CD14-positive monocyte (primary cell): Measurements from ENCODE around the gene RSRC1. TPM values are rescaled to one million over a fixed set of nuclear protein-coding genes. Genes with fewer than 3 reads are reported as not detected.
"Not testable (repeated sequence)": the region's sequence is repeated elsewhere in the genome, so short reads cannot be mapped to it uniquely, and the experiment has no call there.

Source experiments
- DNase-seq, 3 donors: peaks; one replicate each; pipeline ENCODE4 v3.0.0-alpha.2; 2011 to 2022
- H2AFZ ChIP-seq: 2 replicates; pipeline ENCODE4 v1.6.0; 2012; ENCODE audit warnings: mild to moderate bottlenecking, low read depth, low read length, inconsistent platforms; ENCODE audit not compliant: insufficient read depth, poor library complexity, severe bottlenecking
- H3K27ac ChIP-seq, 2 donors: 1 replicate in 1 of 2; 2 replicates in 1 of 2; pipeline ENCODE4 v1.5.1; 2012 to 2013; ENCODE audit warnings: low read length in 2 of 2, control low read depth in 1 of 2, inconsistent platforms in 1 of 2, low read depth in 1 of 2, mild to moderate bottlenecking in 1 of 2
- H3K27me3 ChIP-seq, 2 donors: one replicate each; pipeline versions ENCODE4 v1.6.0 to v1.6.1; 2011 to 2013; ENCODE audit warnings: low read length in 2 of 2; ENCODE audit not compliant: control insufficient read depth in 2 of 2, insufficient read depth in 2 of 2
- H3K36me3 ChIP-seq, 2 donors: replicated peaks in 1 of 2; 1 replicate in 1 of 2; 2 replicates in 1 of 2; pipeline versions ENCODE4 v1.5.1 to v1.6.1; 2012 to 2013; ENCODE audit warnings: low read length in 2 of 2, control low read depth in 1 of 2, inconsistent platforms in 1 of 2, mild to moderate bottlenecking in 1 of 2; ENCODE audit not compliant: insufficient read depth in 2 of 2, control insufficient read depth in 1 of 2
- H3K4me1 ChIP-seq, 2 donors: 1 replicate in 1 of 2; 2 replicates in 1 of 2; pipeline versions ENCODE4 v1.5.1 to v1.6.1; 2012 to 2013; ENCODE audit warnings: low read length in 2 of 2, control low read depth in 1 of 2, inconsistent platforms in 1 of 2, mild to moderate bottlenecking in 1 of 2, moderate library complexity in 1 of 2; ENCODE audit not compliant: insufficient read depth in 2 of 2, control insufficient read depth in 1 of 2
- H3K4me2 ChIP-seq: replicated peaks from 2 replicates; pipeline ENCODE3; 2012; ENCODE audit warnings: low read length, moderate library complexity, mild to moderate bottlenecking; ENCODE audit not compliant: poor library complexity, severe bottlenecking; ENCODE audit errors: extremely low read depth
- H3K4me3 ChIP-seq, 3 experiments: fragments of 200-600 bp in 1 of 3; sonication (generic) in 1 of 3; replicated peaks in 1 of 3; 1 replicate in 2 of 3; 2 replicates in 1 of 3; pipeline ENCODE4 v1.5.1; 2011 to 2013; ENCODE audit warnings: low read length in 3 of 3, mild to moderate bottlenecking in 3 of 3, control low read depth in 2 of 3, low read depth in 2 of 3, inconsistent platforms in 1 of 3, moderate library complexity in 1 of 3
- H3K79me2 ChIP-seq: 2 replicates; pipeline ENCODE4 v1.6.0; 2012; ENCODE audit warnings: mild to moderate bottlenecking, control low read depth, inconsistent platforms, low read length, moderate library complexity; ENCODE audit not compliant: insufficient read depth
- H3K9ac ChIP-seq: 2 replicates; pipeline ENCODE4 v1.6.0; 2017; ENCODE audit warnings: low read length, mild to moderate bottlenecking; ENCODE audit not compliant: insufficient read depth, poor library complexity, severe bottlenecking
- H3K9me3 ChIP-seq, 2 donors: replicated peaks in 1 of 2; 1 replicate in 1 of 2; 2 replicates in 1 of 2; pipeline versions ENCODE4 v1.5.1 to v1.6.1; 2012 to 2013; ENCODE audit warnings: low read length in 2 of 2, control low read depth in 1 of 2; ENCODE audit not compliant: control insufficient read depth in 1 of 2, insufficient read depth in 1 of 2
- H4K20me1 ChIP-seq: 2 replicates; pipeline ENCODE4 v1.6.0; 2012; ENCODE audit warnings: mild to moderate bottlenecking, low read length, control low read depth, moderate library complexity; ENCODE audit not compliant: insufficient read depth
- H3K27ac Mint-ChIP-seq, 7 donors: one replicate each; pipeline ENCODE4 v1.8.0; 2020; ENCODE audit warnings: mild to moderate bottlenecking in 7 of 7, mixed read lengths in 7 of 7, moderate library complexity in 6 of 7, inconsistent platforms in 2 of 7
- H3K27me3 Mint-ChIP-seq, 3 donors: one replicate each; pipeline ENCODE4 v1.8.0; 2021 to 2022; ENCODE audit warnings: low read depth in 3 of 3, mild to moderate bottlenecking in 3 of 3, mixed read lengths in 3 of 3, moderate library complexity in 3 of 3, inconsistent platforms in 1 of 3
- H3K36me3 Mint-ChIP-seq, 2 donors: one replicate each; pipeline ENCODE4 v1.8.0; 2020; ENCODE audit warnings: mixed read lengths in 2 of 2, inconsistent platforms in 1 of 2, mild to moderate bottlenecking in 1 of 2
- H3K4me1 Mint-ChIP-seq: one replicate; pipeline ENCODE4 v1.8.0; 2020; ENCODE audit warnings: mild to moderate bottlenecking, mixed read lengths
- H3K4me3 Mint-ChIP-seq, 2 donors: one replicate each; pipeline ENCODE4 v1.8.0; 2020; ENCODE audit warnings: mild to moderate bottlenecking in 2 of 2, mixed read lengths in 2 of 2, moderate library complexity in 1 of 2
- H3K9me3 Mint-ChIP-seq, 7 donors: one replicate each; pipeline ENCODE4 v1.8.0; 2020 to 2022; ENCODE audit warnings: mixed read lengths in 7 of 7, mild to moderate bottlenecking in 6 of 7, moderate library complexity in 6 of 7, inconsistent platforms in 2 of 7
- WGBS: methylation state at CpG from one replicate; pipeline ENCODE4 v1.1.5; 2013; ENCODE audit warnings: missing lambda C conversion rate; ENCODE audit not compliant: insufficient coverage; 5-methylcytosine and 5-hydroxymethylcytosine counted together
- intact Hi-C, 2 donors: fragments of 100-400 bp; cut with micrococcal nuclease; formaldehyde crosslinking; loops; one replicate each; pipeline versions ENCODE4 v1.15.0 to v1.15.1; 2023
- polyA plus RNA-seq, 3 donors: library from polyadenylated mRNA; depleted of rRNA in 1 of 3; unstranded in 2 of 3; stranded (reverse) in 1 of 3; fragments of 300-500 nt in 2 of 3; fragments of >200 nt in 1 of 3; fragmentation: Illumina TruSeq in 2 of 3; gene quantifications; 1 replicate in 2 of 3; 2 replicates in 1 of 3; pipeline ENCODE4 v1.2.3, GENCODE V29; 2012 to 2021
- TF ChIP-seq, protein P1 (sequence below): fragments of 200-600 bp; IDR thresholded peaks from one replicate; pipeline ENCODE4 v1.8.0; 2022; ENCODE audit warnings: antibody characterized with exemption, mild to moderate bottlenecking

The RSRC1 gene
- polyA plus RNA-seq, 3 donors: 6.6 to 31.7 (median 15.1) TPM

DNA sequence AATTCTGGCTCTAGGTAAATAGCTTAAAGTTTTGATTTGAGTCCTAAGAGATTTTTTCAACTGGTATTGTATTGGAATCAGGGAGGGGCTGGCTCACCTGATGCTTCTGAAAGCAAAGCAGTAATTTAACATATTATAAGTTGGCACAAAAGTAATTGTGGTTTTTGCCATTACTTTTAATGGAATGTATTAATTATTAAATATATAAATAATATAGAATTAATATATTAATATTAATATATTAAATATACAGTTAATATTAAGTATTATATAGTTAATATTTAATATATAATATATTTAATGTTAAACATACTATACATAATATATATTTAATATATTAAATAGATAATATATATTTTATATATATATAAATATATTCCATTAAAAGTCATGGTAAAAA lies 10.4 kb downstream of the RSRC1 start:
- H3K9ac ChIP-seq: no peak overlapping the region
- peaks cover 49% of the 10 kb centered on the region for H3K79me2 ChIP-seq
- intact Hi-C loops: no loop called here

DNA sequence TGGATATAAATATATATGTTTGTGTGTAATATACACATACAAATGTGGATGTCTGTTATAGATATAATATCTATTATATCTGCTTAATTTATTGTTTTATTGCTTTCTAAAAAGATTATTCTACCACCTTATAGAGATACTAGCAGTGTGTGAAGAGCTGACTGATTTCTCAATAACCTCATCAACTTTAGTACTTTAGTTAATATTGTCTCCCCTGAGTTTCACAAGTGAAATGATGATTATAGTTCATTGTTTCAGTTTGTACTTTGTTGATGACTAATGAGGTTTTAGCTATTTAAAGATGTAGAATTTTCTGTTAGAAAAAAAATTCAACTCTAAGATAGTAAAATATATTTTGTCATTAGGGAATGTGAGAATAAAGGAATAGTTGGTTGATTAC lies 11.4 kb downstream of the RSRC1 start:
- Histone ChIP-seq H4K20me1 (peaks cover 27% of the 10 kb centered on the region), H3K4me3 (no peak overlapping the region), H3K27ac (no peak overlapping the region), H3K79me2 (peaks cover 40% of the 10 kb centered on the region), H3K9ac (no peak overlapping the region), H3K9me3 (peaks cover 0 to 3% of the 10 kb centered on the region in 2 donors), H3K4me2 (no peak overlapping the region), H3K36me3 (peaks cover 26 to 37% of the 10 kb centered on the region in 2 donors), H2AFZ (no peak overlapping the region), H3K27me3 (no peaks in the 10 kb centered on the region), H3K4me1 (no peaks in the 10 kb centered on the region)
- Mint-ChIP-seq H3K27me3 (no peaks in the 10 kb centered on the region), H3K4me3 (no peak overlapping the region), H3K9me3 (peaks cover 2 to 14% (median 10%) of the 10 kb centered on the region in 7 donors), H3K4me1 (peaks cover 1% of the 10 kb centered on the region), H3K27ac (no peak overlapping the region), H3K36me3 (peaks cover 41 to 44% of the 10 kb centered on the region in 2 donors)
- no peak for DNase-seq
- intact Hi-C loops: no loop called here
- TF ChIP-seq, protein P1, sequence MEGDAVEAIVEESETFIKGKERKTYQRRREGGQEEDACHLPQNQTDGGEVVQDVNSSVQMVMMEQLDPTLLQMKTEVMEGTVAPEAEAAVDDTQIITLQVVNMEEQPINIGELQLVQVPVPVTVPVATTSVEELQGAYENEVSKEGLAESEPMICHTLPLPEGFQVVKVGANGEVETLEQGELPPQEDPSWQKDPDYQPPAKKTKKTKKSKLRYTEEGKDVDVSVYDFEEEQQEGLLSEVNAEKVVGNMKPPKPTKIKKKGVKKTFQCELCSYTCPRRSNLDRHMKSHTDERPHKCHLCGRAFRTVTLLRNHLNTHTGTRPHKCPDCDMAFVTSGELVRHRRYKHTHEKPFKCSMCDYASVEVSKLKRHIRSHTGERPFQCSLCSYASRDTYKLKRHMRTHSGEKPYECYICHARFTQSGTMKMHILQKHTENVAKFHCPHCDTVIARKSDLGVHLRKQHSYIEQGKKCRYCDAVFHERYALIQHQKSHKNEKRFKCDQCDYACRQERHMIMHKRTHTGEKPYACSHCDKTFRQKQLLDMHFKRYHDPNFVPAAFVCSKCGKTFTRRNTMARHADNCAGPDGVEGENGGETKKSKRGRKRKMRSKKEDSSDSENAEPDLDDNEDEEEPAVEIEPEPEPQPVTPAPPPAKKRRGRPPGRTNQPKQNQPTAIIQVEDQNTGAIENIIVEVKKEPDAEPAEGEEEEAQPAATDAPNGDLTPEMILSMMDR: no peak

More for the DNA sequence above, 10.4 kb downstream of the RSRC1 start:
- peaks cover 0 to 3% of the 10 kb centered on the region in 2 donors for H3K9me3 ChIP-seq
- TF ChIP-seq, protein P1: no peak
- Mint-ChIP-seq H3K4me1 (peaks cover 1% of the 10 kb centered on the region), H3K36me3 (peaks cover 31 to 35% of the 10 kb centered on the region in 2 donors), H3K27ac (no peak overlapping the region), H3K9me3 (peaks cover 2 to 12% (median 6%) of the 10 kb centered on the region in 7 donors), H3K4me3 (no peak overlapping the region), H3K27me3 (no peaks in the 10 kb centered on the region)
- DNase-seq: no peak
- H2AFZ ChIP-seq: no peak overlapping the region
- H3K27me3 ChIP-seq: no peaks in the 10 kb centered on the region
- H3K4me2 ChIP-seq: no peak overlapping the region
- peaks cover 35% of the 10 kb centered on the region for H4K20me1 ChIP-seq
- no peak overlapping the region for H3K27ac ChIP-seq
- H3K4me1 ChIP-seq: no peaks in the 10 kb centered on the region
- no peak overlapping the region for H3K4me3 ChIP-seq
- H3K36me3 ChIP-seq: peaks cover 17 to 28% of the 10 kb centered on the region in 2 donors

DNA sequence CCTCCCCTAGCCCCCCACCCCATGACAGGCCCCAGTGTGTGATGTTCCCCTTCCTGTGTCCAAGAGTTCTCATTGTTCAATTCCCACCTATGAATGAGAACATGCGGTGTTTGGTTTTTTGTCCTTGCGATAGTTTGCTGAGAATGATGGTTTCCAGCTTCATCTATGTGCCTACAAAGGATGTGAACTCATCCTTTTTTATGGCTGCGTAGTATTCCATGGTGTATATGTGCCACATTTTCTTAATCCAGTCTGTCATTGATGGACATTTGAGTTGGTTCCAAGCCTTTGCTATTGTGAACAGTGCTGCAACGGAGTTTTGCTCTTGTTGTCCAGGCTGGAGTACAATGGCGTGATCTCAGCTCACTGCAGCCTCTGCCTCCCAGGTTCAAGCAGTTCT lies 12.8 kb downstream of the RSRC1 start:
- H3K4me3 ChIP-seq, H3K27ac ChIP-seq, H3K27me3 Mint-ChIP-seq, H3K9me3 ChIP-seq, H2AFZ ChIP-seq, H3K4me1 ChIP-seq, H3K4me1 Mint-ChIP-seq, intact Hi-C loops, H3K4me3 Mint-ChIP-seq, DNase-seq, H3K4me2 ChIP-seq, H3K9ac ChIP-seq, H3K27me3 ChIP-seq, H3K27ac Mint-ChIP-seq: not testable (repeated sequence)
- 93% methylated on average over 2 of the region's 5 CpGs for WGBS
- Histone ChIP-seq H3K36me3 (peaks cover 33 to 52% of the 10 kb centered on the region in 2 donors), H3K79me2 (peaks cover 32% of the 10 kb centered on the region), H4K20me1 (peaks cover 14% of the 10 kb centered on the region)
- Mint-ChIP-seq H3K9me3 (peaks cover 6 to 21% (median 14%) of the 10 kb centered on the region in 7 donors), H3K36me3 (peaks cover 55 to 59% of the 10 kb centered on the region in 2 donors)
